Skin of body (tissue), 2 donors: ENCODE results near the gene CCN5. TPM values are rescaled to one million over a fixed set of nuclear protein-coding genes. Genes with fewer than 3 reads are reported as not detected.
A peak's percentile ranks its signal among the peaks of the same experiment; 100 is the strongest.
"Not testable (repeated sequence)": the region's sequence is repeated elsewhere in the genome, so short reads cannot be mapped to it uniquely, and the experiment has no call there.

ENCODE experiments used
- DNase-seq: peaks from one replicate; lab custom pipeline; 2025; lab: John Stamatoyannopoulos, UW
- total RNA-seq: library from RNA; depleted of rRNA; stranded (reverse); fragments of >200 nt; gene quantifications from one replicate; pipeline ENCODE4 v1.2.3, GENCODE V29; 2014

CCN5 gene
- total RNA-seq: 0.20 TPM

- DNase-seq: peak; percentile 25
Measured at GRCh38 chr20:44714701-44715498, at the start of gene CCN5. Gene CCN5, plus strand, starts transcription at chr20:44715369. Its CDS starts 22 bp downstream, at chr20:44715391.

GRCh38 chr20:44666066-44666465, 49.1 kb upstream of the CCN5 start:
- DNase-seq: no peak

- not testable (repeated sequence) for DNase-seq
Measured at GRCh38 chr20:44670851-44671250, 44.3 kb upstream of the CCN5 start.

- not testable (repeated sequence) for DNase-seq
Measured at GRCh38 chr20:44671541-44671940, 43.6 kb upstream of the CCN5 start.

GRCh38 chr20:44672318-44672902, 42.8 kb upstream of the CCN5 start:
- not testable (repeated sequence) for DNase-seq

- no peak for DNase-seq
Measured at GRCh38 chr20:44678242-44678641, 36.9 kb upstream of the CCN5 start.

- DNase-seq: no peak
Measured at GRCh38 chr20:44678990-44679611, 36.1 kb upstream of the CCN5 start.

GRCh38 chr20:44681796-44682566, 33.2 kb upstream of the CCN5 start:
- DNase-seq: no peak

GRCh38 chr20:44683263-44684046, 31.7 kb upstream of the CCN5 start:
- DNase-seq: no peak

- no peak for DNase-seq
Measured at GRCh38 chr20:44684047-44684967, 30.9 kb upstream of the CCN5 start.

GRCh38 chr20:44686934-44687333, 28.2 kb upstream of the CCN5 start:
- no peak for DNase-seq

GRCh38 chr20:44688053-44688625, 27.0 kb upstream of the CCN5 start:
- DNase-seq: no peak

- no peak for DNase-seq
Measured at GRCh38 chr20:44689809-44690208, 25.4 kb upstream of the CCN5 start.

- DNase-seq: no peak
Measured at GRCh38 chr20:44690781-44691423, 24.3 kb upstream of the CCN5 start.

GRCh38 chr20:44691424-44692423, 23.4 kb upstream of the CCN5 start:
- peak; percentile 56 for DNase-seq

- no peak for DNase-seq
Measured at GRCh38 chr20:44692932-44693480, 22.2 kb upstream of the CCN5 start.

GRCh38 chr20:44693627-44694026, 21.5 kb upstream of the CCN5 start:
- no peak for DNase-seq
